ENCODE data around the gene JOSD1.

DNA sequence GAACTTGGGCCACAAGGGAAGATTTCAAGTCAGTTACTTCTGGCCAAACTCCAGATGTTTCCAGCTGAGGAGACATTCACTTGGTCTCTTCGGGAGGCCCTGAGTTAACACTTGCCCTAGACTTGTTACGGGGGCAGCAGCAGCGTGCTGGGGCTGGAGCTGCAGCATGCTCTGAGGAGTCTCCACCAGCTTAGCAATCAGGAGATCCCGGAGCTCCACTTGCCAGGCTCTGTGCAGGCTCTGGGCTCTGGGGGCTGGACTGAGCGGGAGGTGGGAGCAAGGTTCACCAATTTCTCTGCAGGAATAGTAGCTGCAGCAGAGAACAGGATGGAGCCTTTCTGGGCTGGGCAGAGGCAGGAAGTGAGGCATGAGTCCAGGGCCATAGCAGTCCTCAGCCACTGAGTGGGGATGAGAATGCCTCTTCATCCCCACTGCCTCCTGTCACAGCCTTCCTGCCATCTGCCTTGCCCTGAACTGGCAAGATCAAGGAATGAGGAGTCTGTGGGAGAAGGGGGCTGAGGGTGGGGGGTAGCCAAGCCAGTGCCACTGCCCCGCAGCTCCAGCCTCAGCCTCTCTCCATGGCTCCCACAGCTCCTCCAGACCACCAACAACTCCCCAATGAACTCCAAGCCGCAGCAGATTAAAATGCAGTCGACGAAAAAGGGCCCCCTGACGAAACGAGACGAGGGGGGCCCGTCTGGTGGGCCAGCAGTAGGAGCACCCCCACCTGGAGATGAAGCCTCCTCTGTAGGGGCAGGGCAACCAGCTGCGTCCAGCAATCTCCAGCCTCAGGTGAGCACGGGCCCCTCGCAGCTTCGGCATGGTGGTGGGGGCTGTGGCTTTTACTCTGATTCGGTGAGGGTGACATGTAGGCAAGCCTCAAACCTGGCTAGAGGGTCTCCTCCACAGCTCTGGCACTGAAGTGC lies 28.4 kb upstream of the JOSD1 start:
- TF ChIP-seq POLR2A (IDR thresholded peaks at IDR 0.05) = no peak
- TF ChIP-seq, protein P1, sequence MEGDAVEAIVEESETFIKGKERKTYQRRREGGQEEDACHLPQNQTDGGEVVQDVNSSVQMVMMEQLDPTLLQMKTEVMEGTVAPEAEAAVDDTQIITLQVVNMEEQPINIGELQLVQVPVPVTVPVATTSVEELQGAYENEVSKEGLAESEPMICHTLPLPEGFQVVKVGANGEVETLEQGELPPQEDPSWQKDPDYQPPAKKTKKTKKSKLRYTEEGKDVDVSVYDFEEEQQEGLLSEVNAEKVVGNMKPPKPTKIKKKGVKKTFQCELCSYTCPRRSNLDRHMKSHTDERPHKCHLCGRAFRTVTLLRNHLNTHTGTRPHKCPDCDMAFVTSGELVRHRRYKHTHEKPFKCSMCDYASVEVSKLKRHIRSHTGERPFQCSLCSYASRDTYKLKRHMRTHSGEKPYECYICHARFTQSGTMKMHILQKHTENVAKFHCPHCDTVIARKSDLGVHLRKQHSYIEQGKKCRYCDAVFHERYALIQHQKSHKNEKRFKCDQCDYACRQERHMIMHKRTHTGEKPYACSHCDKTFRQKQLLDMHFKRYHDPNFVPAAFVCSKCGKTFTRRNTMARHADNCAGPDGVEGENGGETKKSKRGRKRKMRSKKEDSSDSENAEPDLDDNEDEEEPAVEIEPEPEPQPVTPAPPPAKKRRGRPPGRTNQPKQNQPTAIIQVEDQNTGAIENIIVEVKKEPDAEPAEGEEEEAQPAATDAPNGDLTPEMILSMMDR (IDR thresholded peaks at IDR 0.05 in 4 of 5, conservative IDR thresholded peaks at IDR 0.05 in 1 of 5) = no peak
